Activated CD4-positive, alpha-beta T cell treated with anti-CD3 and anti-CD28 coated beads for 48 hours (primary cell): ENCODE results near the gene CATSPERD.

Experiments
- DNase-seq: peaks from one replicate; pipeline ENCODE4 v3.0.0-alpha.2; 2020

Gene CATSPERD

GRCh38 chr19:5719961-5720790 is at the start of gene CATSPERD, which contains the start of gene LONP1:
Gene CATSPERD (plus strand): TSS chr19:5720637. CDS start chr19:5720738, 101 bp downstream.
Gene LONP1 (minus strand): TSS chr19:5720146. CDS start chr19:5720132, 14 bp downstream.
- peak; percentile 99 for DNase-seq

GRCh38 chr19:5671600-5671999 is 48.8 kb upstream of the CATSPERD start:
- no peak for DNase-seq

GRCh38 chr19:5672708-5673459 is 47.6 kb upstream of the CATSPERD start:
- DNase-seq, result no peak

GRCh38 chr19:5673752-5674151 is 46.7 kb upstream of the CATSPERD start:
- no peak for DNase-seq

- no peak for DNase-seq
Measured at GRCh38 chr19:5674714-5675113, 45.7 kb upstream of the CATSPERD start.

- DNase-seq, result no peak
Measured at GRCh38 chr19:5676105-5676771, 44.2 kb upstream of the CATSPERD start.

GRCh38 chr19:5676772-5677105 is 43.7 kb upstream of the CATSPERD start:
- DNase-seq, result no peak

- no peak for DNase-seq
Measured at GRCh38 chr19:5677136-5677535, 43.3 kb upstream of the CATSPERD start.

GRCh38 chr19:5677580-5677979 is 42.9 kb upstream of the CATSPERD start:
- DNase-seq, result no peak

GRCh38 chr19:5678071-5678718 is 42.2 kb upstream of the CATSPERD start:
- no peak for DNase-seq

- no peak for DNase-seq
Measured at GRCh38 chr19:5679289-5680083, 41.0 kb upstream of the CATSPERD start.

- no peak for DNase-seq
Measured at GRCh38 chr19:5680084-5680436, 40.4 kb upstream of the CATSPERD start.

- DNase-seq, result peak; percentile 98
Measured at GRCh38 chr19:5680437-5681368, 39.7 kb upstream of the CATSPERD start, which contains the start of the genes HSD11B1L and MICOS13. Gene HSD11B1L (plus strand): TSS chr19:5681027. CDS start chr19:5684833, 3,806 bp downstream. Gene MICOS13 (minus strand): TSS chr19:5680516. CDS start chr19:5680486, 30 bp downstream.

- DNase-seq, result no peak
Measured at GRCh38 chr19:5681391-5682106, 38.9 kb upstream of the CATSPERD start.

- no peak for DNase-seq
Measured at GRCh38 chr19:5682107-5682482, 38.3 kb upstream of the CATSPERD start.

GRCh38 chr19:5683177-5683886 is 37.1 kb upstream of the CATSPERD start:
- DNase-seq, result no peak

GRCh38 chr19:5684694-5685430 is 35.6 kb upstream of the CATSPERD start:
- DNase-seq, result no peak

GRCh38 chr19:5686326-5686646 is 34.2 kb upstream of the CATSPERD start:
- no peak for DNase-seq
